ENCODE data around the gene CCT6B.
"Not testable (repeated sequence)": the region's sequence is repeated elsewhere in the genome, so short reads cannot be mapped to it uniquely, and the experiment has no call there.

Gene CCT6B

DNA sequence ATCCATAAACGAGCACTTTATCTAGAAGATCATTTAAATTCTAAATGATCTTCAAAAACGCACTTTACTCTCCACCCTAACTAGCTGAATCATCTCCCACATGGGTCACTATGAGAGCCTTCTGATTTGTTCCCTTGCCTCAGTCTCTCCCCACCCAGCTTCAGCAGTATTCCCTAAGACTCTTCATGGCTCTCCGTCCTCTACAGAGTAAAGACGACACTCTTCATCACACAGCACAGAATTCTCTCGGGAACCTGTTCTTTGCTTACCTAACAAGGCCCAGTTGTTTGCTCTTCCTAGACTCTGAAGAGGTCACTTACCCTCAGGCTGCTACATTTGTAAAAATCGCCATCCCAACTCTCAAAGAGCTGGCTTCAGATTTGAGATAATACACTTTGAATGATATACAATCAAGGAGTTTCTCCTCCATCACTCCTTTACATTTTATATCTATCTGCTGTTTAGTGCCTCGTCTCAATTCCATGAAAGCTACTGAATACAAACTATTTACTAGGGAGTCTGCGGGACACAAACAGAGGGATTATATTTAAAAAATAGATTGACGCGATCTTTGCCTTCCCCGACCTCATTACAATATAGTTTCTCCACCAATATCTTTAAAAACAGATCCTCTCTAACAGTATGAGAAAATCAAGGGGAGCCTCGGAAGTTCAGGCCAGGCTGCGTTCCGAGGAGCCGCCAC, 18.5 kb upstream of the CCT6B start:
- DNase-seq: peak; percentile 13

DNA sequence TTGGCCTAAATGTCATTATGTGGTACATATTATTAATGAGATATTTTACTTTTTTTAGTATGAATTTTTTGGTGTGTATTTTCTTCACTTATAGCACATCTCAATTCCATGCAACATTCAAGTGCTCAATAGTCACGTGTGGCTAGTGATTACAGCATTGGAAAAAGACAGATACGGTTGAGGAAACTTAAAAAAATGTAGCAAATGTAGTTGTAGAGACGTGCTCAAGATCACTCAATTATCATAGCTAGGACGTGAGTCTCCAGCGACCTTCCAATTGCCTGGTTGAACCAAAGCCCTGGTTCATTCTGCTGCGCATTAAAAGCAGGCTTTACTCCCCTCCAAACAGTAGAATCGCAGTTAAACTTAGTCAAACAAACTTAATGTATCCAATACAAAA, 17.9 kb upstream of the CCT6B start:
- DNase-seq: no peak

DNA sequence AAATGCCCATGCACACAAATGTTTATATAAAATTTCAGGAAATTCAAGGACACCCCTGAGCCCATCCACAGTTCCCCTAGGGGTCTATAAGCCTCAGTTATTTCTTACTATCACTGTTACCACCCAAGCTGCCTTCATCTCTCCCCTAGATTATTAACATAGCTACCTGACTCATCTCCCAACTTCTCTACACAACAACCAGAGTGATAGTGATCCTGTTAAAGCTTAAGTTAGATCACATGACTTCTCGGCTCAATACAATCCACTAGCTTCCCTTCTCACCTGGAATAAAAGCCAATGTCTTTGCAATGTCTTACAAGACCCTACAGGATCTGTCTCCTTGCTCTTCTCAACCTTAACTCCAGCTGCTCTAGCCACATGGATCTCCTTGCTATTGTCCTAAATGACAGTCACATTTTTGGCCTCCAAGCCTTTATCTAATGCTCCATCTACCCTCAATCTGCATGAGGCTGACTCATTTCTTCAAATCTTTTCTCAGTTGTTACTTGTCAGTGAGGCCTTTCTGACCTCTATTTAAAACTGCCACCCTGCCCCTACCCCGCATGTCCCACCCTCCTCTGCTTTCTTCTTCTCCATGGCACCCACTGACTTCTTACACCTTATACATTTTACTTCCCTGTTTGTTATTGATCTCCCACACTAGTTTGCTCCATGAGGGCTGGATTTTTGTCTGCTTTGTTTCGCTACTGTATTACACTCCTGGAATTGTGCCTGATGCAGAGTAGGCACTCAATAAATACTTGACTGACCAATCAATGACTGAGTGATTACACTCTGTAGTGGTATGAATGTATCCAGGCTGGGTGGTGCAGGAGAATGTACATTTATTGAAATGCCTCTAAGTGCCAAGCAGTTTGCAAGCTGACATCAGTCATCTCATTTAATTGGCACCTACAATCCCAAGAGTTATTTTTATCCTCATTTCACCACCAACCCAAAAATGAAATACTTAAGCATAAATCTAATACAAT, 13.8 kb upstream of the CCT6B start:
- DNase-seq: no peak

DNA sequence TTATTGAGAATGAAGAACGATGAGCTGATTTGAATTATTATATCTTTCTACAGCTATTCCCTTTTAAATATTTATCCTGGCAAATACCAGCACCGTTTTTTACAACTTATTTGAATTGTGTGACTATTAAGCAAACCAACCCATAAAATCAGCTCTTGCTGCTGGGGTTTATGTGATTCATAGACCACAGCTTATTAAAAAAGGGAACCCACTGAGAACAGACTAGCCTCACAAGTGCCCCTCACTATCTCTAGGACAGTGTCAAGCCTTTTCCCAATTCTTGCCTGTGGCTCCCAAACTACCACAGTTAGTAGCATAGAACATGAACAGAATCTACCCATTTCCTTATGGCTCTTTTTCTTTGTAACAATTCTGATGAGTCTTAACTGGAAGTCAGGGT, 12.9 kb upstream of the CCT6B start:
- DNase-seq: no peak

DNA sequence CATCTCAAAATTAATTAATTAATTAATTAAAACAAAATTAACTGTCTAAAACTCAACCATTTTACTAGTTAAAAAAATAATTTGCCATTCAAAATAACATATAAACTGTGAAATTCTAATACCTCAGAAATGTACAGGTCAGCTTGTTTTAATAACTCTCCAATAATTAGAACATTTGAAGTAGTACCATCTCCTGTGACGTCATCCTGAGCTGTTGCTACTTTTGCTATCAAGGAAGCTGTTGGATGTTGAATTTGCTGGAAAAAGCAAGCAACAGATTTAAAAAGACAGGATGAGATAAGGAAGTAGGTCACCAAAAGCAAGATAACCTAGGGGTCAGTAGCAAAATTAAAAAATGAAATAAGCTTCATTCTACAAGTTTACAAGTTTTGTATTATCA, 2.8 kb downstream of the CCT6B start:
- DNase-seq: no peak

DNA sequence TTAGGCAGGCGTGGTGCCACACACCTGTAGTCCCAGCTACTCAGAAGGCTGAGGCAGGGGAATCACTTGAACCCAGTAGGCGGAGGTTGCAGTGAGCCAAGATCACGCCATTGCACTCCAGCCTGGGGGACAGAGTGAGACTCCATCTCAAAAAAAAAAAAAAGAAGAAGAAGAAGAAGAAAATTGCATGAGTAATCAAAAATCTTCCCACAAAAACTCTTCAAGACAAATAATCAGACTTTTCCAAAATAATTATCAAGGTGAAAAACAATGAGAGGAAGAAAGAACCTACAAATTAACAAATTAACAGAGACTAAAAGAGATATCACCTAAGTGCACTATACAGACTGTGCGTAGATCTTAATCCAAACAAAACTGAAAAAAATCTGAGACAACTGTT, 10.5 kb downstream of the CCT6B start:
- DNase-seq: not testable (repeated sequence)

DNA sequence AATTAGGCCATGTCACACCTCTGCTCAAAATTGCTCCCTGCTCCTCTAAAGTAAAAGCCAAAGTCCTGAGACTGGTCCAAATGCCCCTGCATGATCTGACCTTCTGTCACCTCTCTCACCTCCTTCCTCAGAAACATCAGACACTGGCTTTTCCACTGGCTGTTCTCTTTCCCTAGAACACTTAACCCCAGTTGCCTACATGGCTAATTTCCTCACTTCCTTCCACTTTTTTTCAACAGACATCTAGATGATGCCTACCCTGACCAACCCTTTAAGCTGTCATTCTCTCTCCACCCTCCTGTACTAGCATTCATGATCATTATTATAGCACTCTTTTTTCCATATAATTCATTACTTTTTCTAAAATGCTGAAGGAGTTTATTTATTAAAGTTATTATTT, 31.0 kb downstream of the CCT6B start:
- DNase-seq: no peak

DNA sequence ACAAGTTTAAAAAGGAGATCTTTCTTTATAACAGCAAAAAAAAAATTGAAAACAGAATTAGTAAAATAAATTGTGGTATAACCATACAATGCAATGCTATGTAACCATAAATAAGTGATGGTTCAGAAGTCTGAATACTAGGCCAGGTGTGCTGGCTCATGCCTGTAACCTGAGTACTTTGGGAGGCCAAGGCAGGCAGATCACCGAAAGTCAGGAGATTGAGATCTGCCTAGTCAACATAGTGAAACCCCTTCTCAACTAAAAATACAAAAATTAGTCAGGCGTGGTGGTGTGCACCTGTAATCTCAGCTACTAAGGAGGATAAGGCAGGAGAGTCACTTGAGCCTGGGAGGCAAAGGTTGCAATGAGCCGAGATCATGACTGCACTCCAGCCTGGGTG, 34.6 kb downstream of the CCT6B start:
- no peak for DNase-seq

DNA sequence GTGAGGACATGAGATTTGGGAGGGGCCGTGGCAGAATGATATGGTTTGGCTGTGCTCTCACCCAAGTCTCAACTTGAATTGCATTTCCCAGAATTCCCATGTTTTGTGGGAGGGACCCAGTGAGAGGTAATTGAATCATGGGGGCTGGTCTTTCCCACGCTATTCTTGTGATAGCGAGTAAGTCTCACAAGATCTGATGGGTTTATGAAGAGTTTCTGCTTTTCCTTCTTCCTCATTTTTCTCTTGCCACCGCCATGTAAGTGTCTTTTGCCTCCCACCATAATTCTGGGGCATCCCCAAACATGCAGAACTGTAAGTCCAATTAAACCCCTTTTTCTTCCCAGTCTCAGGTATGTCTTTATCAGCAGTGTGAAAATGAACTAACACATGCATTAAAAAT, 40.6 kb downstream of the CCT6B start:
- DNase-seq: no peak

DNA sequence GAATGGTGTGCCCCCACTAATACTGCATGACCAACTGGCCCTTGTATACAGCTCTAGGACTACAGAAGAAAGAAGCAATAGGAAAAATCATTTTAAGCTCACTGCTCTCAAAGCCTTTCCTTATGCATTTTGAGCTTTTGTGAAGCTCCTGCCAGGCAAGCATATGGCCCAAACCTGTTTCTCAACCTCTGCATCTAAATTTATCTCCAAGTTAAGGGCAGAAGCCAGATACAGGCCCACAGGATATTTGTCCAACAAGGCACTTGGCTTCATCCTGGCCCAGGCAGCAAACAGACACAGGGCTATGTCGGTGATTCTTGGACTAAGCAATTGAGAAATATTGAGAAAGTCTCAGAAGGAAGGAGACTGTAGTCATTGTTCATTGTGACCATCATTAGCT, 43.9 kb downstream of the CCT6B start:
- DNase-seq: no peak

DNA sequence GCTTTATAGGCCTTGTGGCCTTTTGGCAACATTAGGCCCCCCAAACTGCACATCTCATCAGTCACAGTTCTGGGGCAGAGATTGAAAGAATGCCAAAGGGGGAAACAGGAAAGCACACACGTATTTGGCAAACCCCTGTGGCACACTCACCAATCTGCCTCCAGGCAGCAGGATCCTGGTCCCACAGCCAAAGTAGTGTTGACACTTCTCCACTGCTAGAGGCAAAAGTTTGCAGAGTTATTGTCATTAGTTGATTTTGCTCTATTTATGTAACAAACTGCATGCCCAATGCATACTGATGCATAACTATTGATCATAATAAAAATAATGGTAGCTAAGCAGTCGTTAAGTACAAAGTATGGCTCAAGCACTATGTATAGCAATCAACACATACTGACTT, 45.1 kb downstream of the CCT6B start:
- no peak for DNase-seq

DNA sequence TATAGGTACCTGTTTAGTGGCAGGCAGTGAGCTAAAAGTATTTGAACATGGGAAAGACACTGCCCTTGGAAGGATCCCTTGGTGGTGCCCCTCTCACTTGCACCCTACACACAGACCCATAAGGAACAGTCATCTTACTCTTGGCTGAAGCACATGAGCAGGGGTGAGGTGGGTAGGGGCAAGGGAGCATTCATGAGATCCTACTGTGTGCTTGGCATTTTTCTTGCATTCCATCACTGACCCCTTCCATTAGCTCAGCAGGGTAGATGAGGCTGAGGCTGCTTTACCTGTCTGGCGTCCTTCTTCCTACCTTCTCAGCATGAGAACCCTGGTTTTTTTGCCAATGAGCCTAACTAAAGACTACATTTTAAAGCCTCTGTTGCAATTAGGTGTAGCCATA, 48.3 kb downstream of the CCT6B start:
- no peak for DNase-seq

DNA sequence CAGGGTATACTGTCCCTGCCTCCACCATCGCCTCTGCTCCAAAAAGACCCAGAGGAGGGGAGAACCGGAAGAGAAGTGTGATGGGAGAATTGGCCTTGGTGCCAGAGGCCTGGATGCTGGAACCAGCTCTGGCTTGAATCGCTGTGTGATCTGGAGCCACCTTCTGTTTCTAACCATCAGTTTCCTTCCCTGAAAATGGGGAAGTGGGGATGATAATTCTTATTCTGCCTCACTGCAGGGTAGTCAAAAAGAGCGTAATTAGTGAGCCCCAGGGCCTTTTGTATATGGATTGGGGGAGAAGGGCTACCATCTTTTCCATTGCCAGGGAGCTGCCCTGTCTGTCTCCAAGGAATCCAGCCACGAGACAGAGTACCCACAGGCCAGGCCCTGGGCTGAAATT, 52.2 kb downstream of the CCT6B start:
- DNase-seq: no peak

DNA sequence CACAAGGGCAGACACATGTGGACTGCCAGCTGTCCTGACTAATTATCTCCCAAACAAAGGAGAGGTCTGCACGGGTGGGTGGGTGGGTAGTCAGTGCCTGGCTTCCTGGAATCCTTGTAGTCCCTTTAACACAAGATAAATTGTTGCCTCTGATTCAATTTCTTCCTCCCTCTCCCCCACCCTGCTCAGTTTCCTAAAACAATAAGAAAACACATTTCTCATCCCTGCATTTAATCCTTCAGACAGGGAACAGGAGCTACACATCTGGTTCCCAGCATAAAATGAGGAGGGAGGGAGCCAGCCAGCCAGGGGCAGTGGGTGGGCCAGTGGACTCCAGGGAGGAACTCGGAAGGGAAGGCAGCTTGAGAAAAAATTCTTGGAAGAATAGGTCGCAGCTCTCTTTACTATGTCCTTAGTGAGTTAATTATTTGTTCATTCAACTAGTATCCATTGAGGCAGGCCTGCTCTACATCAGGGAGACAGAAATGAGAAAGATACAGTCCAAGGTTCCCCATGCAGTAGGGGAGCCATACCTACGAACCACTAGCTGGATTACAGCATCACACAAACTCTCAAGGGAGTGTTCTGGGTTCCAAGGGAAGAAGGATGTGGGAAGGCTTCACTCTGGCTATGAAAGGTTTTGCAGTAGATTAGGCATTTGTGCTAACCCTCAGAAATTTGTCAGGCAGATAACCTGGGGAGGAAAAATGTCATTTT, 58.3 kb downstream of the CCT6B start:
- DNase-seq: no peak

DNA sequence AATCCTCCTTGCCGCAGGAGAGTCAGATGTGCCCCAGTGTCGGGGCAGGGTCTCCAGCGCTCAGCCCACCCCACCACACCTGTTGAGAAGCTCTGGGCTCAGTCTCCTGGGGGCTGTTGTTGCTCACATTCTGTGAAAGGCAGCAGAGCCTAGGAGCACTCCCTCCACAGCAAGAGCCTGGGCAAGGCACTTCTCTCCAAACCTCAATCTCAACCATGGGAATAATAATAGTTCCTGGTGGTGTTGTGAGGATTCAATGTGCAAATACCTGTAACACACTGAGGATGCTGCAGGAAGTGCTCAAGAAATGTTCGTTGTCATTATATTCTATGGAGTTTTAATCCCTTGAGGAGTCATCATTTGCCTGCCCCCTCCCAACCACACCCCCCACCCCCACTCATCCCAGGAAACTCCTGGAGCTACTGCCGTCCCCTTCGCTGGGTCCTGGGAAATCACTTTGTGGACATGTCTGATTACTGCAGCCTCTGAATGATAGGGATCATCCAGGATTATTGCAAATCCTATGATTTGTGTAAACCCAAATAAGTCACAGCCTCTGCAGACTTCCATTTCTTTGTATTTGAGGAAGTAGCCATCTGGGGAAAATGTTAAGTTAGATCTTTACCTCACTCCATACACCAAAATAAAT, 61.5 kb downstream of the CCT6B start:
- DNase-seq: no peak

DNA sequence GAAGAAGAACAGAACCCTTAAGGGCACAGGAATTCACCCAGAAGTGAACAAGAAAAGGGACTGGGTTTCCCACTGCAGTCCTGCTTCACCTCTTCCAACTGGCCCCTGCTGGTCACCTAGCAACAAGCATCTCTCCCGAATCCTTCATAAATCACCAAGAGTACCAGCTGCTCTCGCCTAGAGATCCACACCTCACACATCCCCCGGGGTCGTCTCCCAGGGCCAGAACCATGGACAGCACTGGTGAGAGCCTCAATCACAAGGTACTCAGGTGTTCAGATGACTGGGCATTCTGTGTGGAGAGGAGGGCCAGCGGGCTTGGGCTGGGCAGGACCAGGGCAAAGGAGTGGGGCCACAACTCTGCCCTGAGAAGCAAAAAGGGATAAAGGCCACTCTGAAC, 65.9 kb downstream of the CCT6B start:
- no peak for DNase-seq

DNA sequence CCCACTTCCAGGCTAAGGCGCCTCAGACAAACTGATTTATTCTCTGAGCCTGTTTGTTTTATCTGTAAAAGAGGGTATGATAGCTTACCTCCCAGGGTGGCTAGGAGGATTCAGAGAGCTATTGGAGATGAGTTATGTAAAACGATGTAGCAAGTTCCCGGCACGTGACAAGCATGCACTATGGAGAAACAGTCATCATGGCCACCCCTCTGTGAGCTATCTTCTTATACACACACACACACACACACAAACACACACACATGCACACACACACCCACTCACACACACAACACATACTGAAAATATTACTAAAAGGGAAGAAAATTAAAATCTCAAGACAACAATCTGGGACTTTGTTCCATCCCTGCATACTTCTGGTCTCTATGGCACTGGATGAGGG, 66.3 kb downstream of the CCT6B start:
- DNase-seq: no peak

DNA sequence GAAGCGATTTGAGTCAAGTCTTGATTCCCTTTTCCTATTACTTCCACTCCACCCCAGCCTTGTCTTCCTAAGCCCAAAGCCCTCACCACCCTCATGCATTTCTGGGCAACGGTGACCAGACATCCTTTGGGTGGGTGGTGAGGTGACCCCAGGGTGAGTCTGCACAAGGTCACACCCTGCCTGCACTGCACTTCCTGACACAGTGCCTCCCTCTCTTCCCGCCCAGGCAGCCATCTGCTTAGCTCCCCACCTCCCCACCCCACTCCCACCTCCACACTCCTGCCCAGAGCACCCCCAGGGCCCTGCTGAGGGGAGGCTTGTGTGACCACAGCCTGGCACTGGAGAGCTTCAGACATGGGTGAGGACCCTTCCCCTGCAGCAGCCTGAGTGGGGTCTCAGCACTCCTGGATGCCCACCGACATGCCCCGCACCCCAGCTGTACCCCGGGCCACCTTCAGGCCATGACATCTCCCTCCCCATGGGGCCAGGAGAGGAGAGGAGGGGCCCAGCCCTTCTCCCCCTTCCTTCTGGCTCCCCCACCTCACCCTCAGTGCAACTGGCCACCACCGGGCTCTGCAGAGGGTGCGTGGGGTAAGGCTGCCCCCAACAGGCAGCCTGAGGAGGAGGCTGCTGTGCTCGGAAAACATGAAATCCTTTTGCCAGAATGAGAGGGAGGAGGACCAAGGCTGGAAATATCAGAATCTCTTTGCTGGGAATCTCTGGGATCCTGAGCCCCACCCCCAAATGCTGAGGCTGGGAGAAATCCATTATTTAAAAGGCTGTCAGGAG, 68.6 kb downstream of the CCT6B start:
- peak; percentile 18 for DNase-seq

DNA sequence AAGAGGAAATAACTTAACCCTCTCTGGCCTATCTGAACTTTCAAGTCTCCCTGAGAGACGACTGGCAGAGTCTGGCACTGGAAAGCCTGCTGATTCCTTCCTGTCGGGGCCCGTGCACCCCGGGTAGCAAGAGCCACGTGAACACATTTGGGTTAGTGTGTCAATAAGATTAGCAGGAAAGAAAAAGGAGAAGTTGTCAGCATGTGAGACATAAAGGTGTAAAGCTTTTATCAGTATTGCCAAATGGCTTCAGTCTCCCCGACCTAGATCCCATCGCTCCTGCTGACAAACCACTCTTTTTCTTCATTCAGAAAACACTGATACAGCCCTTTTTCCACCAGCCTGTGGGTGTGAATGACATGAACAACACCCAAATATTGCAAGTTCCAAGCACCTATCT, 74.4 kb downstream of the CCT6B start:
- no peak for DNase-seq

DNA sequence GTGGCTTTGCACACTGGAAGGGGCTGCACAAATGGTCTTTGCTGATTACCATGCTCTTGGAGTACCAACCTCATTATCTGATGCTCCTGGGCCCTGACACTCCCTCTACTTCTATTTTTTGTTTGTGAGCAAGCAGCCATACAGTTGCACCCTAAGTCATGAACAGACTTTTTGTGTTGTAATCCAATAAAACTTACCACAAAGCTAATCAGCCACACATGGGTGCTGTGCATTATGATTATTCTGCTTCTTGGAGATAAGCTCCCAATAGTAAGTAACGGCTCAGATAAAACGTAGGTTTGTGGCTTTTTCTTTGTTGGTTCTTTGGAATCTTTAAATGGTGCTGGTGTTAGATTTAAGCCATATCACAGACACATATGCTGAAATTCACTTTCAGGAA, 76.2 kb downstream of the CCT6B start:
- DNase-seq: no peak

DNA sequence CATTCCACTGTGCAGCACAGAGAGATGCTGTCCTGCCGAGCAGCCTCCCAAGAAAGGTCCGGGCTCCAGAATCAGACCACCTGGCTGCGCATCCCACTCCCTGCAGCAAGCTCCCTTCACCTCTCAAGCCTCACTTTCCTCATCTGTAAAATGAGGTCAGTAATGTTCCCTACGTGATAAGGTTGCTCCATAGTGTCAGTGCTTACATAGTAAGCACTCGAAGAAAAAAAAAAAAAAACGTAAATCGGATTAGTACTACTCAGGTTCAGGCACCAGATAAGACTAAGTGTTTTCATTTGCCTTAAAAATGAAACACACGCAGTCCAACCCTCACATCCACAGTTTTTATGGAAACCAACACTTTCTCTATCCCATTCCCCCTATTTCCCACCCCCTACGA, 76.7 kb downstream of the CCT6B start:
- no peak for DNase-seq

Measured in DMS53 (cell line).